GM06990 (cell line): Measurements from ENCODE around the gene CACNA1C.

ENCODE experiments used
- DNase-seq: peaks from one replicate; pipeline ENCODE4 v3.0.0-alpha.2; 2011; ENCODE audit not compliant: insufficient read length; ENCODE audit errors: extremely low read depth
- H3K27me3 ChIP-seq: replicated peaks from 2 replicates; pipeline ENCODE4 v1.6.0; 2011; ENCODE audit warnings: low read length; ENCODE audit not compliant: control insufficient read depth, insufficient read depth
- H3K36me3 ChIP-seq: 2 replicates; pipeline ENCODE4 v1.5.1; 2011; ENCODE audit warnings: low read length; ENCODE audit not compliant: control insufficient read depth, insufficient read depth
- H3K4me3 ChIP-seq: replicated peaks from 2 replicates; pipeline ENCODE4 v1.5.1; 2011; ENCODE audit warnings: low read depth, mild to moderate bottlenecking, control low read depth, low read length
- TF ChIP-seq, protein P1 (sequence below): IDR thresholded peaks from 2 replicates; pipeline ENCODE4 v1.5.1; 2011; ENCODE audit warnings: low read length, control low read depth, mild to moderate bottlenecking, inconsistent platforms; ENCODE audit not compliant: insufficient read depth, poor library complexity, severe bottlenecking

CACNA1C gene

DNA sequence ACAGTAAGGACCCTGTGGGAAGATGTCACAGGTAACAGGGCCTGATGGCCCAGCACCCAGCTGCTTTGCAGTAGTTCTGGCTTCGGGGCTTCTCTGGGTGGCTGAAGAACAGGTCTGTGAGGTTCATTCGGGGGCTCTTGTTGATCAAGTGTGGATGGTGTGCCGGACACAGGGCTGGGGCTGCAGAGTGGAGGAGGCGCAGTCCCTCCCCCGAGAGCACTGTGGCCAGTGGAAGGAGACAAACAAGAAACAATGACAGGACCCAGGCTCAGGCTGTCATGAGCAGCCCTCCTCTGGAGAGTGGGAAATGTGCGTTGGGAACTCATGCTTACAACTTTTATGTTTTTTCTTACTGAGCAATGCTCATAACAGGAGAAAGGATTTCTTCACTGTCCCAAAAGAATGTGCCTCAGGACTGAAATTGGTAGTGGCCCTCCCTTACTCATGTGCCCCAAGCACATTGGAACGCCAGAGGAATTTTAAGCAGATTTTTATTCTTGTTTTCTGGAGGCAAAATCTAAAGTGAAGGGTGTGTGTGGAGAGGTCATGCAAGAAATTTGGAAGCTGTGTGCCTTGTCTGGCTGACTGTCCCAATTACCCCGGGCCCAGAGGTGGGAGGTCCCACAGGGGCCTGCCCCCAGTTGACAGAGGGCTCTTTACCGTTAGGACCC, 233.8 kb downstream of the CACNA1C start:
- no peaks in the 10 kb centered on the region for H3K36me3 ChIP-seq
- no peak for DNase-seq
- H3K4me3 ChIP-seq, result no peak overlapping the region
- peaks cover 1% of the 10 kb centered on the region; the same call in 1 of the 2 replicates for H3K27me3 ChIP-seq
- TF ChIP-seq, protein P1, sequence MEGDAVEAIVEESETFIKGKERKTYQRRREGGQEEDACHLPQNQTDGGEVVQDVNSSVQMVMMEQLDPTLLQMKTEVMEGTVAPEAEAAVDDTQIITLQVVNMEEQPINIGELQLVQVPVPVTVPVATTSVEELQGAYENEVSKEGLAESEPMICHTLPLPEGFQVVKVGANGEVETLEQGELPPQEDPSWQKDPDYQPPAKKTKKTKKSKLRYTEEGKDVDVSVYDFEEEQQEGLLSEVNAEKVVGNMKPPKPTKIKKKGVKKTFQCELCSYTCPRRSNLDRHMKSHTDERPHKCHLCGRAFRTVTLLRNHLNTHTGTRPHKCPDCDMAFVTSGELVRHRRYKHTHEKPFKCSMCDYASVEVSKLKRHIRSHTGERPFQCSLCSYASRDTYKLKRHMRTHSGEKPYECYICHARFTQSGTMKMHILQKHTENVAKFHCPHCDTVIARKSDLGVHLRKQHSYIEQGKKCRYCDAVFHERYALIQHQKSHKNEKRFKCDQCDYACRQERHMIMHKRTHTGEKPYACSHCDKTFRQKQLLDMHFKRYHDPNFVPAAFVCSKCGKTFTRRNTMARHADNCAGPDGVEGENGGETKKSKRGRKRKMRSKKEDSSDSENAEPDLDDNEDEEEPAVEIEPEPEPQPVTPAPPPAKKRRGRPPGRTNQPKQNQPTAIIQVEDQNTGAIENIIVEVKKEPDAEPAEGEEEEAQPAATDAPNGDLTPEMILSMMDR, result no peak

- DNase-seq, result no peak
- Histone ChIP-seq H3K36me3 (no peaks in the 10 kb centered on the region), H3K27me3 (peaks cover 1% of the 10 kb centered on the region; the same call in 1 of the 2 replicates), H3K4me3 (no peak overlapping the region)
- TF ChIP-seq, protein P1, result no peak
These were observed 234.4 kb downstream of the CACNA1C start for GRCh38 chr12:2287151-2287550.

- no peak for DNase-seq
- Histone ChIP-seq H3K4me3 (no peak overlapping the region), H3K27me3 (peaks cover under 1% of the 10 kb centered on the region; the same call in 1 of the 2 replicates), H3K36me3 (no peaks in the 10 kb centered on the region)
- TF ChIP-seq, protein P1, result no peak
These were observed 234.8 kb downstream of the CACNA1C start for GRCh38 chr12:2287589-2287988.

DNA sequence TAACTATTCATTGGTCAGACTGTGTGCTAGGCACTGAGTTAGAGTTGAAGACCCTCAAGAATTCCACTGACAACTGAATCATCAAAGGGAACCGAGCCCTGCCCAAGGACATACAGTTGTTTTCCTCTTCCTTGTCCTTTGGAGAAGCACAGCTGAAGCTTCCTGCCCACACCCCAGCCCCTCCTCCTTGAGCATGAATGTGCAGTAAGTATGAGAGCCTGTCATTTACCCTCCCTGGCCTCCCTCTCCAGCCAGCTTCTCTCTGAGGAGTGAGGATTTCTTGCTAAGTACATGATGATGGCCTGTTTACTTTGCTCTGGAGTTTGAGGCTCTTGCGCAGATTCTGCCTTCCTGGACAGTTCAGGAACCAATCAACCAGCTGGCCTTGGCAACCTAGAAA, 235.2 kb downstream of the CACNA1C start:
- TF ChIP-seq, protein P1, result no peak
- H3K36me3 ChIP-seq, result no peaks in the 10 kb centered on the region
- no peaks in the 10 kb centered on the region for H3K27me3 ChIP-seq
- H3K4me3 ChIP-seq, result no peak overlapping the region
- no peak for DNase-seq

DNA sequence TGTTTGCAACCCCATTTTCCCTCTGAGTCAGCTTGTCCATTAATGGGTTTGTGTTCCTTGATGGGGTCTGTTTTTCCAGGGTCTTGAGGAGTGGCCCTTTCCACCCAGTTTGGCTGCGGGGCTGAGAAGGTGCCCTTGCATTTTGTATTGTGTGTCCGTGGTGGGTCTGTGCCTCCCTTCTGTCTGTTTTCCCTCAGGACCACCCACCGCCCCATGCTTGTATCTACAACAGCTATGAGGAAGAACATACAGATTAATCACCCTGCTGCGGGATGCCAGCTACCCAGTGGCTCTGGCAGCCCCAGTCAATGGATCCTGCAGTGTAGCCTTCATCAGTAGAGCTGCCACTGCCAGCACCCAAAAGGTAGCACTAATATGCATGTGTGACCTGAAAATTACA, 235.7 kb downstream of the CACNA1C start:
- no peaks in the 10 kb centered on the region for H3K27me3 ChIP-seq
- H3K4me3 ChIP-seq, result no peak overlapping the region
- TF ChIP-seq, protein P1, result no peak

More for the DNA sequence above, 235.7 kb downstream of the CACNA1C start:
- no peaks in the 10 kb centered on the region for H3K36me3 ChIP-seq
- no peak for DNase-seq
